Hepatocyte (in vitro differentiated cells): Measurements from ENCODE around the gene GRAPL.
"Not testable (repeated sequence)": the region's sequence is repeated elsewhere in the genome, so short reads cannot be mapped to it uniquely, and the experiment has no call there.

ENCODE experiments used
- EZH2 ChIP-seq: fragments of 200-600 bp; sonication (generic); IDR thresholded peaks from 2 replicates; pipeline ENCODE4 v1.6.1; 2016; ENCODE audit warnings: antibody characterized with exemption, mild to moderate bottlenecking, borderline replicate concordance
- EZH2phosphoT487 ChIP-seq: fragments of 200-600 bp; sonication (generic); IDR thresholded peaks from one replicate; pipeline ENCODE4 v1.6.1; 2018; ENCODE audit warnings: antibody characterized with exemption, mild to moderate bottlenecking, low read depth, moderate library complexity; ENCODE audit not compliant: unreplicated experiment, severe bottlenecking
- TF ChIP-seq, protein P1 (sequence below): fragments of 200-600 bp; sonication (generic); IDR thresholded peaks from 2 replicates; pipeline ENCODE4 v1.5.1; 2016; ENCODE audit warnings: antibody characterized with exemption, mild to moderate bottlenecking; ENCODE audit not compliant: poor library complexity

DNA sequence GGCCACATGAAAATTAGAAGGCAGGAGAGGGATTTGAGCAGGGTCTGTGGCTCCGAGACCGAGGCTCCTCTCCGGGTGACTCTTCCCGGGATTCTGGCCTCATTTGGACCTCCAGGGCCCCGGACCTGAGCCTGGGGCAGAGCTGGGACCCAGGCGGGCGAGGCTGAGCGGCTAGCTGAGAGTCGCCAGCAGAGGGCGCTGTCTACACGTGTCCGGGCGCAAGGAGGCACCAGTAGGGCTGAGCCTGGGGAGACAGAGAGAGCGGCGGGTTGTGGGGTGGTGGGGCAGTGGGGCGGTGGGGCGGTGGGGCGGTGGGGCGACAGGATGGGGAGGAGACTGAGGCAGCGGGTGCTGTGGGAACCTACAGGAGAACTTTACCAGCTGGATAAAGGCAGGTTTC is 75.1 kb downstream of the GRAPL start:
- TF ChIP-seq, protein P1, sequence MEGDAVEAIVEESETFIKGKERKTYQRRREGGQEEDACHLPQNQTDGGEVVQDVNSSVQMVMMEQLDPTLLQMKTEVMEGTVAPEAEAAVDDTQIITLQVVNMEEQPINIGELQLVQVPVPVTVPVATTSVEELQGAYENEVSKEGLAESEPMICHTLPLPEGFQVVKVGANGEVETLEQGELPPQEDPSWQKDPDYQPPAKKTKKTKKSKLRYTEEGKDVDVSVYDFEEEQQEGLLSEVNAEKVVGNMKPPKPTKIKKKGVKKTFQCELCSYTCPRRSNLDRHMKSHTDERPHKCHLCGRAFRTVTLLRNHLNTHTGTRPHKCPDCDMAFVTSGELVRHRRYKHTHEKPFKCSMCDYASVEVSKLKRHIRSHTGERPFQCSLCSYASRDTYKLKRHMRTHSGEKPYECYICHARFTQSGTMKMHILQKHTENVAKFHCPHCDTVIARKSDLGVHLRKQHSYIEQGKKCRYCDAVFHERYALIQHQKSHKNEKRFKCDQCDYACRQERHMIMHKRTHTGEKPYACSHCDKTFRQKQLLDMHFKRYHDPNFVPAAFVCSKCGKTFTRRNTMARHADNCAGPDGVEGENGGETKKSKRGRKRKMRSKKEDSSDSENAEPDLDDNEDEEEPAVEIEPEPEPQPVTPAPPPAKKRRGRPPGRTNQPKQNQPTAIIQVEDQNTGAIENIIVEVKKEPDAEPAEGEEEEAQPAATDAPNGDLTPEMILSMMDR, result not testable (repeated sequence)
- TF ChIP-seq EZH2, EZH2phosphoT487: not testable (repeated sequence)
